Mesodermal cell (in vitro differentiated cells): ENCODE measurements around the gene WWC2.

Experiments used
- H3K27ac ChIP-seq: 2 replicates; pipeline ENCODE4 v1.7.0; 2013; ENCODE audit warnings: mild to moderate bottlenecking, low read depth, low read length, moderate library complexity; ENCODE audit not compliant: severe bottlenecking
- H3K36me3 ChIP-seq: 2 replicates; pipeline ENCODE4 v1.7.1; 2013; ENCODE audit warnings: mild to moderate bottlenecking, low read length, moderate library complexity; ENCODE audit not compliant: control insufficient read depth, insufficient read depth
- H3K4me1 ChIP-seq: one replicate; pipeline ENCODE4 v1.7.1; 2013; ENCODE audit warnings: mild to moderate bottlenecking, low read length; ENCODE audit not compliant: insufficient read depth, control insufficient read depth, poor library complexity, severe bottlenecking
- H3K4me3 ChIP-seq: 2 replicates; pipeline ENCODE4 v1.7.0; 2013; ENCODE audit warnings: low read length, control low read depth, mild to moderate bottlenecking; ENCODE audit not compliant: insufficient read depth, poor library complexity, severe bottlenecking; ENCODE audit errors: extremely low read depth
- H3K9me3 ChIP-seq: 2 replicates; pipeline ENCODE4 v1.7.1; 2013; ENCODE audit warnings: mild to moderate bottlenecking, low read length, moderate library complexity; ENCODE audit not compliant: control insufficient read depth
- WGBS, 2 experiments: methylation state at CpG; one replicate each; pipeline ENCODE4 v1.1.5; 2013; ENCODE audit warnings: missing lambda C conversion rate in 2 of 2; ENCODE audit not compliant: insufficient coverage in 2 of 2; 5-methylcytosine and 5-hydroxymethylcytosine counted together

Gene WWC2

GRCh38 chr4:183252959-183253358 lies 153.9 kb downstream of the WWC2 start:
- Histone ChIP-seq H3K27ac (no peak overlapping the region), H3K4me1 (no peaks in the 10 kb centered on the region), H3K4me3 (no peak overlapping the region), H3K36me3 (peaks cover 67% of the 10 kb centered on the region), H3K9me3 (no peaks in the 10 kb centered on the region)
- 95 to 96% methylated on average over 3 of the region's 4 CpGs for WGBS, 2 experiments

GRCh38 chr4:183253451-183253850 lies 154.4 kb downstream of the WWC2 start:
- H3K4me3 ChIP-seq, result no peak overlapping the region
- peaks cover 65% of the 10 kb centered on the region for H3K36me3 ChIP-seq
- no peaks in the 10 kb centered on the region for H3K9me3 ChIP-seq
- H3K27ac ChIP-seq, result no peak overlapping the region
- H3K4me1 ChIP-seq, result no peaks in the 10 kb centered on the region
- 100% methylated on average over 1 of the region's 1 CpG for whole genome bisulfite sequencing, 2 experiments

GRCh38 chr4:183254162-183254561 lies 155.1 kb downstream of the WWC2 start:
- Histone ChIP-seq H3K9me3 (no peaks in the 10 kb centered on the region), H3K36me3 (peaks cover 65% of the 10 kb centered on the region), H3K4me3 (no peak overlapping the region), H3K4me1 (no peaks in the 10 kb centered on the region), H3K27ac (no peak overlapping the region)
- WGBS, 2 experiments, result 86 to 100% methylated on average over 1 to 4 of the region's 6 CpGs

GRCh38 chr4:183255487-183255886 lies 156.4 kb downstream of the WWC2 start:
- Histone ChIP-seq H3K27ac (no peak overlapping the region), H3K4me3 (no peak overlapping the region)

GRCh38 chr4:183256343-183256742 lies 157.3 kb downstream of the WWC2 start:
- Histone ChIP-seq H3K4me3 (no peak overlapping the region), H3K4me1 (no peaks in the 10 kb centered on the region), H3K36me3 (peaks cover 68% of the 10 kb centered on the region), H3K27ac (no peak overlapping the region), H3K9me3 (no peaks in the 10 kb centered on the region)
- WGBS, 2 experiments, result 67 to 83% methylated on average over 1 to 2 of the region's 6 CpGs

More at GRCh38 chr4:183255487-183255886, 156.4 kb downstream of the WWC2 start:
- peaks cover 63% of the 10 kb centered on the region for H3K36me3 ChIP-seq
- 100% methylated on average over 1 of the region's 3 CpGs for WGBS, 2 experiments
- no peaks in the 10 kb centered on the region for H3K9me3 ChIP-seq
- no peaks in the 10 kb centered on the region for H3K4me1 ChIP-seq

- Histone ChIP-seq H3K4me3 (no peak overlapping the region), H3K36me3 (peaks cover 67% of the 10 kb centered on the region), H3K9me3 (no peaks in the 10 kb centered on the region)
Observed at GRCh38 chr4:183256756-183257385, 157.8 kb downstream of the WWC2 start.

GRCh38 chr4:183257808-183258207 lies 158.8 kb downstream of the WWC2 start:
- 80 to 95% methylated on average over 4 of the region's 6 CpGs for WGBS, 2 experiments
- no peaks in the 10 kb centered on the region for H3K4me1 ChIP-seq
- no peak overlapping the region for H3K27ac ChIP-seq
- peaks cover 64% of the 10 kb centered on the region for H3K36me3 ChIP-seq
- H3K9me3 ChIP-seq, result no peaks in the 10 kb centered on the region
- no peak overlapping the region for H3K4me3 ChIP-seq

More at GRCh38 chr4:183256756-183257385, 157.8 kb downstream of the WWC2 start:
- no peak overlapping the region for H3K27ac ChIP-seq
- H3K4me1 ChIP-seq, result no peaks in the 10 kb centered on the region
- WGBS, 2 experiments, result 47 to 83% methylated on average over 2 to 4 of the region's 9 CpGs

GRCh38 chr4:183260491-183261151 lies 161.6 kb downstream of the WWC2 start:
- Histone ChIP-seq H3K9me3 (no peaks in the 10 kb centered on the region), H3K4me3 (no peak overlapping the region), H3K4me1 (no peaks in the 10 kb centered on the region), H3K27ac (no peak overlapping the region), H3K36me3 (peaks cover 70% of the 10 kb centered on the region)
- WGBS, 2 experiments, result 86 to 90% methylated on average over 5 to 8 of the region's 10 CpGs

GRCh38 chr4:183261953-183262775 lies 163.1 kb downstream of the WWC2 start:
- WGBS, 2 experiments, result 34 to 36% methylated on average over 4 to 5 of the region's 7 CpGs
- Histone ChIP-seq H3K9me3 (no peaks in the 10 kb centered on the region), H3K4me1 (no peaks in the 10 kb centered on the region), H3K36me3 (peaks cover 72% of the 10 kb centered on the region), H3K27ac (no peak overlapping the region), H3K4me3 (no peak overlapping the region)

- Histone ChIP-seq H3K4me1 (no peaks in the 10 kb centered on the region), H3K36me3 (peaks cover 72% of the 10 kb centered on the region), H3K4me3 (no peak overlapping the region), H3K27ac (no peak overlapping the region), H3K9me3 (no peaks in the 10 kb centered on the region)
- WGBS, 2 experiments, result 80% methylated on average over 1 of the region's 6 CpGs; no CpG with 5 or more reads in 1 of the 2 experiments
Observed at GRCh38 chr4:183262776-183263100, 163.7 kb downstream of the WWC2 start.
